H1 (cell line): ENCODE data around the gene SMC6.

Source experiments
- KDM5A ChIP-seq: fragments of 200-600 bp; IDR thresholded peaks from 2 replicates; pipeline ENCODE4 v1.7.1; 2012; ENCODE audit warnings: mild to moderate bottlenecking, low read length, inconsistent platforms, mixed read lengths
- POLR2A ChIP-seq, 2 experiments: IDR thresholded peaks; 1 replicate in 1 of 2; 2 replicates in 1 of 2; pipeline ENCODE4 v1.6.1; 2011; ENCODE audit warnings: low read depth in 2 of 2, low read length in 2 of 2, mild to moderate bottlenecking in 2 of 2; ENCODE audit errors: control extremely low read depth in 1 of 2
- RBBP5 ChIP-seq: IDR thresholded peaks from 2 replicates; pipeline ENCODE4 v1.7.1; 2012; ENCODE audit warnings: low read depth, mild to moderate bottlenecking, inconsistent platforms, low read length, moderate library complexity, borderline replicate concordance
- SIN3A ChIP-seq, 2 experiments: IDR thresholded peaks in 1 of 2; conservative IDR thresholded peaks in 1 of 2; 2 replicates each; pipeline ENCODE4 v1.6.1; 2011 to 2012; ENCODE audit warnings: low read length in 2 of 2, improper control_type of control experiment in 1 of 2, low read depth in 1 of 2, mild to moderate bottlenecking in 1 of 2
- SP1 ChIP-seq: IDR thresholded peaks from 2 replicates; pipeline ENCODE4 v1.6.1; 2011; ENCODE audit warnings: low read depth, low read length
- TF ChIP-seq, protein P1 (sequence below): IDR thresholded peaks from 2 replicates; pipeline ENCODE4 v1.6.1; 2011; ENCODE audit warnings: low read length, improper control_type of control experiment
- TF ChIP-seq, protein P2 (sequence below): IDR thresholded peaks from 2 replicates; pipeline ENCODE4 v1.6.1; 2011; ENCODE audit warnings: low read depth, mild to moderate bottlenecking, low read length; ENCODE audit not compliant: insufficient read depth
- TF ChIP-seq, protein P3 (sequence below), 3 experiments: IDR thresholded peaks; 1 replicate in 2 of 3; 2 replicates in 1 of 3; pipeline versions ENCODE4 v1.5.1 to v1.6.1; 2011; ENCODE audit warnings: low read length in 3 of 3, mild to moderate bottlenecking in 3 of 3, inconsistent platforms in 2 of 3, low read depth in 1 of 3, moderate library complexity in 1 of 3; ENCODE audit not compliant: insufficient read depth in 1 of 3; ENCODE audit errors: control extremely low read depth in 1 of 3

DNA sequence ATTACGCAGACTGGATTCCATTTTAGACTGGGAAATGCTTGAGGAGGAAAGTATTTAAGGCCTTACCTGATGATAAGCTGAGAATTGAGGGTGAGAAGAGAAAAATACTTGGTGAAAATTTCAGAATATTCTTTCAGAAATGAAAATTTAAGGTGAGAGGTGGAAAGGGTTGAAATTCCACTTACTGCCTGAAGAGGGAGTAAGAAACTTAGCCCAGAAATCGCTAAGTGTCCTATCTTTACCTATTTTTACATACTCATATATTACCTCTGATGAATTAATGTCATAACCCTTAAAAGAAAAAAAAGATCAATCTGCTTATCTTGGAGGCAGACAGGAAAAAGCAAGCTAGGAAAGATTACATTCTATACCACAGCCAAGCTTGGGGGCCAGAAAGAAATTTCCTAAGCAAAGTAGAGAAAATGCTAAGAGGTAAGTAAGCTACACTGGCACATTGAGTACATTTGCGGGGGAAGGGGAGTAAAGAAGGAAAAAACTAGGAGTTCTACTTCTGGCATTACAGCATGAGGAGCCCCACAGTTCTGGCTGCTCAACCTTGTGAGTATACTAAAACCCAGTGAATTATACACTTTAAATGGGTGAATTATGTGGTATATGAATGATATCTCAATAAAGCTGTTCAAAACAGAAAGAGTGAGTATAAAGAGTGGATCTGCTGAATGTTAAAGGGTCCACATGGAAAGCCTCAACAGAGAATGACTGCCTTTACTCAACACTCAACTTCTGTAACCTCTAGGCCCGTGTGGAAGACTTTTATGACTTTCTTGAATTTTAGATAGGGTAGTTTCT, 33.8 kb downstream of the SMC6 start:
- TF ChIP-seq POLR2A (IDR thresholded peaks at IDR 0.05; ENCODE audit: control extremely low read depth in 1 of 2, low read depth in 2 of 2, low read length in 2 of 2) (no peak), SIN3A (conservative IDR thresholded peaks at IDR 0.05 in 1 of 2, IDR thresholded peaks at IDR 0.05 in 1 of 2; ENCODE audit: low read depth in 1 of 2, low read length in 2 of 2) (no peak), KDM5A (no peak), RBBP5 (no peak), SP1 (no peak)
- TF ChIP-seq, protein P1, sequence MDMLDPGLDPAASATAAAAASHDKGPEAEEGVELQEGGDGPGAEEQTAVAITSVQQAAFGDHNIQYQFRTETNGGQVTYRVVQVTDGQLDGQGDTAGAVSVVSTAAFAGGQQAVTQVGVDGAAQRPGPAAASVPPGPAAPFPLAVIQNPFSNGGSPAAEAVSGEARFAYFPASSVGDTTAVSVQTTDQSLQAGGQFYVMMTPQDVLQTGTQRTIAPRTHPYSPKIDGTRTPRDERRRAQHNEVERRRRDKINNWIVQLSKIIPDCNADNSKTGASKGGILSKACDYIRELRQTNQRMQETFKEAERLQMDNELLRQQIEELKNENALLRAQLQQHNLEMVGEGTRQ: no peak
- TF ChIP-seq, protein P2, sequence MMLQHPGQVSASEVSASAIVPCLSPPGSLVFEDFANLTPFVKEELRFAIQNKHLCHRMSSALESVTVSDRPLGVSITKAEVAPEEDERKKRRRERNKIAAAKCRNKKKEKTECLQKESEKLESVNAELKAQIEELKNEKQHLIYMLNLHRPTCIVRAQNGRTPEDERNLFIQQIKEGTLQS: no peak
- TF ChIP-seq, protein P3, sequence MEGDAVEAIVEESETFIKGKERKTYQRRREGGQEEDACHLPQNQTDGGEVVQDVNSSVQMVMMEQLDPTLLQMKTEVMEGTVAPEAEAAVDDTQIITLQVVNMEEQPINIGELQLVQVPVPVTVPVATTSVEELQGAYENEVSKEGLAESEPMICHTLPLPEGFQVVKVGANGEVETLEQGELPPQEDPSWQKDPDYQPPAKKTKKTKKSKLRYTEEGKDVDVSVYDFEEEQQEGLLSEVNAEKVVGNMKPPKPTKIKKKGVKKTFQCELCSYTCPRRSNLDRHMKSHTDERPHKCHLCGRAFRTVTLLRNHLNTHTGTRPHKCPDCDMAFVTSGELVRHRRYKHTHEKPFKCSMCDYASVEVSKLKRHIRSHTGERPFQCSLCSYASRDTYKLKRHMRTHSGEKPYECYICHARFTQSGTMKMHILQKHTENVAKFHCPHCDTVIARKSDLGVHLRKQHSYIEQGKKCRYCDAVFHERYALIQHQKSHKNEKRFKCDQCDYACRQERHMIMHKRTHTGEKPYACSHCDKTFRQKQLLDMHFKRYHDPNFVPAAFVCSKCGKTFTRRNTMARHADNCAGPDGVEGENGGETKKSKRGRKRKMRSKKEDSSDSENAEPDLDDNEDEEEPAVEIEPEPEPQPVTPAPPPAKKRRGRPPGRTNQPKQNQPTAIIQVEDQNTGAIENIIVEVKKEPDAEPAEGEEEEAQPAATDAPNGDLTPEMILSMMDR (IDR thresholded peaks at IDR 0.05; ENCODE audit: control extremely low read depth in 1 of 3, insufficient read depth in 1 of 3, low read depth in 1 of 3, low read length in 3 of 3): peak in 2 of 3 experiments; percentile 9 to 59; a peak in 2 of 4 replicates
